H1 (cell line): ENCODE data around the gene ZNF593. TPM values are rescaled to one million over a fixed set of nuclear protein-coding genes. Genes with fewer than 3 reads are reported as not detected.

ENCODE experiments used
- SRF ChIP-seq: IDR thresholded peaks from 2 replicates; pipeline ENCODE4 v1.6.1; 2011; ENCODE audit warnings: mild to moderate bottlenecking, low read depth, low read length, moderate library complexity
- polyA plus RNA-seq, 7 experiments: library from polyadenylated mRNA; depleted of rRNA in 3 of 7; stranded (reverse) in 5 of 7; unstranded in 2 of 7; fragments of >200 nt in 5 of 7; fragments of 200-250 nt in 2 of 7; gene quantifications; 1 replicate in 5 of 7; 2 replicates in 1 of 7; 4 replicates in 1 of 7; pipeline versions ENCODE4 v1.2.1 to v1.2.3, GENCODE V29; 2011 to 2013; ENCODE audit warnings: missing spikeins in 2 of 7, mixed read lengths in 2 of 7
- total RNA-seq: library from RNA; stranded (reverse); fragmentation: NEBNext Ultra II Directional; extraction: Animal tissue kit (Norgen Biotek cat#: 25700); gene quantifications from 2 replicates; pipeline ENCODE4 v1.2.1, GENCODE V29; 2021
- TF ChIP-seq, protein P1 (sequence below): fragments of 300-600 bp; sonication (generic); IDR thresholded peaks from 2 replicates; pipeline ENCODE4 v1.7.1; 2012; ENCODE audit warnings: low read length, moderate library complexity, mild to moderate bottlenecking, inconsistent platforms; ENCODE audit not compliant: insufficient replicate concordance
- TF ChIP-seq, protein P2 (sequence below), 3 experiments: IDR thresholded peaks; 1 replicate in 2 of 3; 2 replicates in 1 of 3; pipeline versions ENCODE4 v1.5.1 to v1.6.1; 2011; ENCODE audit warnings: low read length in 3 of 3, mild to moderate bottlenecking in 3 of 3, inconsistent platforms in 2 of 3, low read depth in 1 of 3, moderate library complexity in 1 of 3; ENCODE audit not compliant: insufficient read depth in 1 of 3; ENCODE audit errors: control extremely low read depth in 1 of 3

Gene ZNF593
- total and polyA plus RNA-seq, 2 of the 8 experiments (the other 6 are each of a cell fraction or from before 2014, with no cell fraction given), result 38.2 to 68.0 TPM

DNA sequence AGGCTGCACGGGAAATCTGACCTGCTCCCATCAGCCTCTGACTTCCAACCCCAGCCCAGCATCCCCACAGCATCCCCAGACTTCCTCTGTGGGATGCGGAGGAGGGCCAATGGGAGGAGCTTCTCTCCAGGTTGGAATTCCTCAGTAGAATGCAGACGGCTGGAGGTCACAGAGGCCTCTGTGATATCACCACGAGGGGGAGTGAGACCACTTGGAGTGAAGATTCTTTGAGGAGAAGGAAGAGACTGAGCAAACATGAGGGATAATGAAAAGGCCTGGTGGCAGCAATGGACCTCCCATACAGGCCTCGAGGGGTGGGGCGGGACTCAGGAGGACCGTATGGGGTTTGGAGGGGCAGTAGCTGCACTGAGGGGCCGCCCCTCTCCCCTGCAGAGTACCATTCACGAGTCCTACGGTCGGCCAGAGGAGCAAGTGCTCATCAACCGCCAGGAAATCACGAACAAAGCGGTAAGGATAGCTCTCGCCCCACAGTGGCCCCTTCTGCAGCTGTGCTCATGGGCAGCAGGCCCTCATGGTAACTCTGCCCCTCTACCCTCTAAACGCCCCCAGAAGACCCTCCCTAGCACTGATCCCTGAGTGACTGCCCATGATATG is 20.8 kb downstream of the ZNF593 start, which contains the start of gene CATSPER4 (continued):
- TF ChIP-seq, protein P1, sequence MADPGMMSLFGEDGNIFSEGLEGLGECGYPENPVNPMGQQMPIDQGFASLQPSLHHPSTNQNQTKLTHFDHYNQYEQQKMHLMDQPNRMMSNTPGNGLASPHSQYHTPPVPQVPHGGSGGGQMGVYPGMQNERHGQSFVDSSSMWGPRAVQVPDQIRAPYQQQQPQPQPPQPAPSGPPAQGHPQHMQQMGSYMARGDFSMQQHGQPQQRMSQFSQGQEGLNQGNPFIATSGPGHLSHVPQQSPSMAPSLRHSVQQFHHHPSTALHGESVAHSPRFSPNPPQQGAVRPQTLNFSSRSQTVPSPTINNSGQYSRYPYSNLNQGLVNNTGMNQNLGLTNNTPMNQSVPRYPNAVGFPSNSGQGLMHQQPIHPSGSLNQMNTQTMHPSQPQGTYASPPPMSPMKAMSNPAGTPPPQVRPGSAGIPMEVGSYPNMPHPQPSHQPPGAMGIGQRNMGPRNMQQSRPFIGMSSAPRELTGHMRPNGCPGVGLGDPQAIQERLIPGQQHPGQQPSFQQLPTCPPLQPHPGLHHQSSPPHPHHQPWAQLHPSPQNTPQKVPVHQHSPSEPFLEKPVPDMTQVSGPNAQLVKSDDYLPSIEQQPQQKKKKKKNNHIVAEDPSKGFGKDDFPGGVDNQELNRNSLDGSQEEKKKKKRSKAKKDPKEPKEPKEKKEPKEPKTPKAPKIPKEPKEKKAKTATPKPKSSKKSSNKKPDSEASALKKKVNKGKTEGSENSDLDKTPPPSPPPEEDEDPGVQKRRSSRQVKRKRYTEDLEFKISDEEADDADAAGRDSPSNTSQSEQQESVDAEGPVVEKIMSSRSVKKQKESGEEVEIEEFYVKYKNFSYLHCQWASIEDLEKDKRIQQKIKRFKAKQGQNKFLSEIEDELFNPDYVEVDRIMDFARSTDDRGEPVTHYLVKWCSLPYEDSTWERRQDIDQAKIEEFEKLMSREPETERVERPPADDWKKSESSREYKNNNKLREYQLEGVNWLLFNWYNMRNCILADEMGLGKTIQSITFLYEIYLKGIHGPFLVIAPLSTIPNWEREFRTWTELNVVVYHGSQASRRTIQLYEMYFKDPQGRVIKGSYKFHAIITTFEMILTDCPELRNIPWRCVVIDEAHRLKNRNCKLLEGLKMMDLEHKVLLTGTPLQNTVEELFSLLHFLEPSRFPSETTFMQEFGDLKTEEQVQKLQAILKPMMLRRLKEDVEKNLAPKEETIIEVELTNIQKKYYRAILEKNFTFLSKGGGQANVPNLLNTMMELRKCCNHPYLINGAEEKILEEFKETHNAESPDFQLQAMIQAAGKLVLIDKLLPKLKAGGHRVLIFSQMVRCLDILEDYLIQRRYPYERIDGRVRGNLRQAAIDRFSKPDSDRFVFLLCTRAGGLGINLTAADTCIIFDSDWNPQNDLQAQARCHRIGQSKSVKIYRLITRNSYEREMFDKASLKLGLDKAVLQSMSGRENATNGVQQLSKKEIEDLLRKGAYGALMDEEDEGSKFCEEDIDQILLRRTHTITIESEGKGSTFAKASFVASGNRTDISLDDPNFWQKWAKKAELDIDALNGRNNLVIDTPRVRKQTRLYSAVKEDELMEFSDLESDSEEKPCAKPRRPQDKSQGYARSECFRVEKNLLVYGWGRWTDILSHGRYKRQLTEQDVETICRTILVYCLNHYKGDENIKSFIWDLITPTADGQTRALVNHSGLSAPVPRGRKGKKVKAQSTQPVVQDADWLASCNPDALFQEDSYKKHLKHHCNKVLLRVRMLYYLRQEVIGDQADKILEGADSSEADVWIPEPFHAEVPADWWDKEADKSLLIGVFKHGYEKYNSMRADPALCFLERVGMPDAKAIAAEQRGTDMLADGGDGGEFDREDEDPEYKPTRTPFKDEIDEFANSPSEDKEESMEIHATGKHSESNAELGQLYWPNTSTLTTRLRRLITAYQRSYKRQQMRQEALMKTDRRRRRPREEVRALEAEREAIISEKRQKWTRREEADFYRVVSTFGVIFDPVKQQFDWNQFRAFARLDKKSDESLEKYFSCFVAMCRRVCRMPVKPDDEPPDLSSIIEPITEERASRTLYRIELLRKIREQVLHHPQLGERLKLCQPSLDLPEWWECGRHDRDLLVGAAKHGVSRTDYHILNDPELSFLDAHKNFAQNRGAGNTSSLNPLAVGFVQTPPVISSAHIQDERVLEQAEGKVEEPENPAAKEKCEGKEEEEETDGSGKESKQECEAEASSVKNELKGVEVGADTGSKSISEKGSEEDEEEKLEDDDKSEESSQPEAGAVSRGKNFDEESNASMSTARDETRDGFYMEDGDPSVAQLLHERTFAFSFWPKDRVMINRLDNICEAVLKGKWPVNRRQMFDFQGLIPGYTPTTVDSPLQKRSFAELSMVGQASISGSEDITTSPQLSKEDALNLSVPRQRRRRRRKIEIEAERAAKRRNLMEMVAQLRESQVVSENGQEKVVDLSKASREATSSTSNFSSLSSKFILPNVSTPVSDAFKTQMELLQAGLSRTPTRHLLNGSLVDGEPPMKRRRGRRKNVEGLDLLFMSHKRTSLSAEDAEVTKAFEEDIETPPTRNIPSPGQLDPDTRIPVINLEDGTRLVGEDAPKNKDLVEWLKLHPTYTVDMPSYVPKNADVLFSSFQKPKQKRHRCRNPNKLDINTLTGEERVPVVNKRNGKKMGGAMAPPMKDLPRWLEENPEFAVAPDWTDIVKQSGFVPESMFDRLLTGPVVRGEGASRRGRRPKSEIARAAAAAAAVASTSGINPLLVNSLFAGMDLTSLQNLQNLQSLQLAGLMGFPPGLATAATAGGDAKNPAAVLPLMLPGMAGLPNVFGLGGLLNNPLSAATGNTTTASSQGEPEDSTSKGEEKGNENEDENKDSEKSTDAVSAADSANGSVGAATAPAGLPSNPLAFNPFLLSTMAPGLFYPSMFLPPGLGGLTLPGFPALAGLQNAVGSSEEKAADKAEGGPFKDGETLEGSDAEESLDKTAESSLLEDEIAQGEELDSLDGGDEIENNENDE, result no peak
- no peak for TF ChIP-seq SRF
- TF ChIP-seq, protein P2, sequence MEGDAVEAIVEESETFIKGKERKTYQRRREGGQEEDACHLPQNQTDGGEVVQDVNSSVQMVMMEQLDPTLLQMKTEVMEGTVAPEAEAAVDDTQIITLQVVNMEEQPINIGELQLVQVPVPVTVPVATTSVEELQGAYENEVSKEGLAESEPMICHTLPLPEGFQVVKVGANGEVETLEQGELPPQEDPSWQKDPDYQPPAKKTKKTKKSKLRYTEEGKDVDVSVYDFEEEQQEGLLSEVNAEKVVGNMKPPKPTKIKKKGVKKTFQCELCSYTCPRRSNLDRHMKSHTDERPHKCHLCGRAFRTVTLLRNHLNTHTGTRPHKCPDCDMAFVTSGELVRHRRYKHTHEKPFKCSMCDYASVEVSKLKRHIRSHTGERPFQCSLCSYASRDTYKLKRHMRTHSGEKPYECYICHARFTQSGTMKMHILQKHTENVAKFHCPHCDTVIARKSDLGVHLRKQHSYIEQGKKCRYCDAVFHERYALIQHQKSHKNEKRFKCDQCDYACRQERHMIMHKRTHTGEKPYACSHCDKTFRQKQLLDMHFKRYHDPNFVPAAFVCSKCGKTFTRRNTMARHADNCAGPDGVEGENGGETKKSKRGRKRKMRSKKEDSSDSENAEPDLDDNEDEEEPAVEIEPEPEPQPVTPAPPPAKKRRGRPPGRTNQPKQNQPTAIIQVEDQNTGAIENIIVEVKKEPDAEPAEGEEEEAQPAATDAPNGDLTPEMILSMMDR (IDR thresholded peaks at IDR 0.05; ENCODE audit: control extremely low read depth in 1 of 3, insufficient read depth in 1 of 3, low read depth in 1 of 3, low read length in 3 of 3), result peak; percentile 46 to 73 (median 64)
- TF ChIP-seq, all 59 proteins: peak for 8
